HG02623 (cell line): Measurements from ENCODE around the gene MVD.

Source experiments
- ATAC-seq: cut with Tn5 transposase; IDR thresholded peaks from one replicate; pipeline ENCODE4 v1.9.1; 2021; ENCODE audit warnings: moderate library complexity; ENCODE audit not compliant: unreplicated experiment

The MVD gene

GRCh38 chr16:88658714-88659113 lies 4.2 kb downstream of the MVD start:
- no peak for ATAC-seq

- ATAC-seq = no peak
Observed at GRCh38 chr16:88657371-88657770, 5.5 kb downstream of the MVD start.

GRCh38 chr16:88656291-88656980 lies 6.5 kb downstream of the MVD start:
- no peak for ATAC-seq

GRCh38 chr16:88655733-88656281 lies 7.1 kb downstream of the MVD start:
- no peak for ATAC-seq

GRCh38 chr16:88655053-88655732 lies 7.7 kb downstream of the MVD start:
- ATAC-seq = no peak

- ATAC-seq = no peak
Observed at GRCh38 chr16:88654363-88655052, 8.4 kb downstream of the MVD start.

- no peak for ATAC-seq
Observed at GRCh38 chr16:88653596-88654362, 9.1 kb downstream of the MVD start.

GRCh38 chr16:88653101-88653500 lies 9.8 kb downstream of the MVD start:
- ATAC-seq = no peak

GRCh38 chr16:88652762-88653063 lies 10.2 kb downstream of the MVD start:
- no peak for ATAC-seq

GRCh38 chr16:88651989-88652761 lies 10.7 kb downstream of the MVD start:
- ATAC-seq = no peak

GRCh38 chr16:88651276-88651988 lies 11.5 kb downstream of the MVD start:
- ATAC-seq = peak; percentile 64

- peak; percentile 55 for ATAC-seq
Observed at GRCh38 chr16:88650749-88651275, 12.1 kb downstream of the MVD start, which contains the start of gene CYBA. Gene CYBA (minus strand): TSS chr16:88651053. CDS start chr16:88651013, 40 bp downstream.

- ATAC-seq = peak; percentile 6
Observed at GRCh38 chr16:88649924-88650748, 12.8 kb downstream of the MVD start.

GRCh38 chr16:88649195-88649923 lies 13.5 kb downstream of the MVD start:
- ATAC-seq = no peak

GRCh38 chr16:88647178-88648070 lies 15.5 kb downstream of the MVD start:
- ATAC-seq = no peak

GRCh38 chr16:88646345-88647034 lies 16.4 kb downstream of the MVD start:
- ATAC-seq = no peak
